Mesenteric fat pad (tissue), 1 donor: Measurements from ENCODE around the gene FSIP1. TPM values are rescaled to one million over a fixed set of nuclear protein-coding genes. Genes with fewer than 3 reads are reported as not detected.

Experiments
- DNase-seq: peaks from one replicate; pipeline ENCODE4 v3.0.0-alpha.2; 2020; ENCODE audit warnings: low spot score
- total RNA-seq: library from RNA; stranded (reverse); fragmentation: NEBNext Ultra II Directional; extraction: Animal tissue kit (Norgen Biotek cat#: 25700); gene quantifications from one replicate; pipeline ENCODE4 v1.2.1, GENCODE V29; 2021
- donor health status: DM: yes; HTN: yes; CAD: no.

The FSIP1 gene
- total RNA-seq, 1 donor from 2014 or later, result not detected

DNA sequence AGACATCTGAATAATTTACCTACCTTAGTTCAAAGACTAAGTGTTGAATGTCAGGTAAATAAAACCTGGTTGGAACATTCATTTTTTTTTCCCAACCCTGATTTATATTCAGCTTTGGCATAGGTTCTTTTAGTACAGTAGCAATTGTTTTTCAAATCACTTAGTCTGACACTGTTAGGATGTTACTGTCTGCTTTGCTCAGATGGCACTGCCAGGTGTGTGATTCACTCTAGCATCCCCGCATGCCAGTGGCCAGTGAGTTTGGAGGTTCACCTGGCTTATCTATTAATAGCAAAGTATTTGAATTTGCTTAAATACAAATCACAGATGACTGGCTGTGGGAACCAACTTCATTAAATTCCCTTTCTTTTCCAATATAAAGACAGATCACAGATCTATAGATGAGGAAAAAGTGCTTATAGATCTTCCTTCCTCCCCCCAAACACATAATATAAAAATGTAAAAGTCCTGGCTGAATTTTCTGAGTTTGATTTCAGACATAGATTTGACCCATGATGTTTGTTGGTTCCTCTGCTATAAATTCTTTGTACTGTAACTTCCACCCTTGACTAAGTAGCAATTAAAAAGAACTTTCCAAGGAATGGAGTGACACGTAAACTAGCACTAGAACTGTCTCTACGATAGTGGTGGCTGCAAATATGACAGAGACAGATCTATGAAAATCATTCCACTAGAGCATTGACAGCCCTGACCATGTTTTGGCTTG is 197.8 kb downstream of the FSIP1 start:
- DNase-seq, result no peak

DNA sequence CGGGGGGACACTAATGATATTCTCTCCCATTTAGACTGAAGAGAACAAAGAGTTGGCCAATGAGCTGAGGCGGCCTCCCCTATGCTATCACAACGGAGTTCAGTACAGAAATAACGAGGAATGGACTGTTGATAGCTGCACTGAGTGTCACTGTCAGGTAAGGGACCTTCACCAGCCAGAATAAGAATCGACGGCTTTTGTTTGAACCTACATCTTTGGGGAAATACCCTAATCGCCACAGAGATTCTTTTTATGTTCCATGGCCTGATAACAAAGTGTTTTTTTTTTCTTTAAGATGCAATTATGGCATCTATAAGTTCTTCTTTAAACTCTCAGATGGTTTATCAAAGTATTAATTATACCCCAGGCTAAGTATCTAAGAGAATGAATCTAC is 198.4 kb downstream of the FSIP1 start:
- DNase-seq, result no peak

DNA sequence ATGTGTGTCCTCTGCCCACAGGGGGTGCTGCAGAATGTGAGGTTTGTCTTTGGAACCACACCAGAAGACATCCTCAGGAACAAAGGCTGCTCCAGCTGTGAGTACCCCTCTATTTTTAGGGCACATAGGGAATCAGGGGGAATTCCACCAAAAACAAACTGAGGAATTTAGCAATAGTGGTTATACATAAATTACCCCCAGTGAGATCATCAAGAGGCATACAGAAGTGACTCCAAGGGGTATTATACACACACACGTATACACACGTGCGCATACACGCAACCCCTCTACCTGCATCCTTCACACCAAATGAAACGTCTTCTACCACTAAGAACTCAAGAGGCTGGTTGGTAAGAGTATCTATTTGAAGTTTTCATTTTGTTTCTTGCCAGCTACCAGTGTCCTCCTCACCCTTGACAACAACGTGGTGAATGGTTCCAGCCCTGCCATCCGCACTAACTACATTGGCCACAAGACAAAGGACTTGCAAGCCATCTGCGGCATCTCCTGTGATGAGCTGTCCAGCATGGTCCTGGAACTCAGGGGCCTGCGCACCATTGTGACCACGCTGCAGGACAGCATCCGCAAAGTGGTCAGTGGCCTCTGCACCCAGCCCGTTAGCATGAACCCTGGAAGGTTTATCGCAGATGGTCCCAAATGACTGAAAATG is 198.9 kb downstream of the FSIP1 start:
- no peak for DNase-seq

DNA sequence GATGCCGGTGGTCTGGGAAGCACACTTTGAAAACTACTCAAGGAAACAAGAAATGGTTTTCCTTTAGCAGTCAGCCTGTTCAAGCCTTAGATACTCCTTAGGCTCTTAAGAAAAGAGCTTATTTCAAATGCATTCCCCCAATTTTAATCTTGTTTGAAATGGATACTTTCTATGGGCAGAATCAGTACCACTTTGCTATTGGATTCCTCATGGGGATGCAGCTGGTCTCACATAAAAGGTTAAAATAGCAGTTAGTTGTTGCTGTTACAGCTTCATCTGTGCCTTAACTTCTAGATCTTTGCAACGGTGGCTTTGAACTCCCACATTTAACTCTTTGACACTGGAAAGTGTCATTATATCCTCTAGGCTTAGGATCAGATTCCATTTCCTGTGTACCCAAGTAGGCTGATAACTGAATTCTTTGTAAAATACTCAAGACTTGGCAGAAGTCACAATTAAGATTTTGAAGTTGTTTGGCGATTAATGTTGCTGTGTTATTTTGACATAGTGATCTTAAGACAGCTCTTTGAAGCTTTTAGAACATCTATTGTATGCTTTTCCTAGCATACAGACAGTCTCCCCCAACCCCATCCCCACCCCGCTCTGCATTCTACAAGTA is 199.6 kb downstream of the FSIP1 start:
- no peak for DNase-seq

DNA sequence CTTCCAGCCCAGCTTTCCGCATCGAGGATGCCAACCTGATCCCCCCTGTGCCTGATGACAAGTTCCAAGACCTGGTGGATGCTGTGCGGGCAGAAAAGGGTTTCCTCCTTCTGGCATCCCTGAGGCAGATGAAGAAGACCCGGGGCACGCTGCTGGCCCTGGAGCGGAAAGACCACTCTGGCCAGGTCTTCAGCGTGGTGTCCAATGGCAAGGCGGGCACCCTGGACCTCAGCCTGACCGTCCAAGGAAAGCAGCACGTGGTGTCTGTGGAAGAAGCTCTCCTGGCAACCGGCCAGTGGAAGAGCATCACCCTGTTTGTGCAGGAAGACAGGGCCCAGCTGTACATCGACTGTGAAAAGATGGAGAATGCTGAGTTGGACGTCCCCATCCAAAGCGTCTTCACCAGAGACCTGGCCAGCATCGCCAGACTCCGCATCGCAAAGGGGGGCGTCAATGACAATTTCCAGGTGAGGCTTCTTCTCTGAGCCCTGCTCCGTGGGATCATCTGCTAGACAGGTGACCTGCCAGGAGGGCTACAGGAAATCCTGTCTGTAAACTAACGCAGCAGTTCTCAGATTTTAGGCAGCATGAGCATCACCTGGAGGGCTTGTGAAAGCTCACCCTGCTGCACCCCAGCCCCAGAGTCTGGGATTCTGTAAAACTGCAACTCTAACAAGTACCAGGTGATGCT is 200.2 kb downstream of the FSIP1 start:
- DNase-seq, result no peak

DNA sequence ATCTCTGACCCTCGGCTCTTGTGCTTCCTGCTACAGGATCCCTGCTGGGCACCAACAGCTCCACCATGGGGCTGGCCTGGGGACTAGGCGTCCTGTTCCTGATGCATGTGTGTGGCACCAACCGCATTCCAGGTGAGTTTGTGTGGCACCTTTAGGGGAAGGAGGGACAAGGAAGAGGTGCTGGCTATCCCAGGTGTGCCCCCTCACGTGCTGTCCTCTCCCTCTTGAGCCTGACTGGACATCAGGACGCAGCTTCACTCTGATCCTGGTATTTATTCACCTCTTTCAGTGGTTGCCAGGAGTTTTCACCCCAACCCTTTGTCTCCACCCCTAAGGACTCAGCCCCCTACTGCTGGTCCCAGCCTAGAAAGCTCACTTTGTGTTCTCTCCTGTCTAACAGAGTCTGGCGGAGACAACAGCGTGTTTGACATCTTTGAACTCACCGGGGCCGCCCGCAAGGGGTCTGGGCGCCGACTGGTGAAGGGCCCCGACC is 200.8 kb downstream of the FSIP1 start:
- no peak for DNase-seq

DNA sequence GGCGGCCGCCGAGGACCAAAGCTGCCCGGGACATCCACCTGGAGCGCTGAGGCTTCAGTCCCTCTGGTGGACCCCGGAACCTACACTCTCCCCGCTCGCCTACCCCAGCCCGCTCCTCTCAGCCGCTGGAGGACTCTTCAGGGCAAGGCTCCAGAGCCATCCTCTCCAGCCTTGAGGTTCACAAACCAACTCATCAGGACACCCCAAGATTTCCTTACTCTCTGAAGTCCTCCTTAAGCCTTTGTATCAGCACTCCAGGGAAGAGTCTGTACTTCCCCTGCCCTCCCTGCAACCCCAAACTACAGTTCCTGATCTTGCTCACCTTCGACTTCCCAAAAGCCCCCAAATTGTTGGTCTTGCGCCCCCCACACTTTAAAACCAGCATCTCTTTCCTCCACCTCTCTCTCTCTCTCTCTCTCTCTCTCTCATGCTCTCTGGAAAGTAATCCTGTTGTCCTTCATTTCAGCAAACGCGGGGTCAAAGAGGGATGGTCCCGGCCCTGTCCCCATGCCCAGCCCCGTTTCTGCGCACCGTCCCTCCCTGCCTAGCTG is 201.3 kb downstream of the FSIP1 start:
- DNase-seq, result no peak

DNA sequence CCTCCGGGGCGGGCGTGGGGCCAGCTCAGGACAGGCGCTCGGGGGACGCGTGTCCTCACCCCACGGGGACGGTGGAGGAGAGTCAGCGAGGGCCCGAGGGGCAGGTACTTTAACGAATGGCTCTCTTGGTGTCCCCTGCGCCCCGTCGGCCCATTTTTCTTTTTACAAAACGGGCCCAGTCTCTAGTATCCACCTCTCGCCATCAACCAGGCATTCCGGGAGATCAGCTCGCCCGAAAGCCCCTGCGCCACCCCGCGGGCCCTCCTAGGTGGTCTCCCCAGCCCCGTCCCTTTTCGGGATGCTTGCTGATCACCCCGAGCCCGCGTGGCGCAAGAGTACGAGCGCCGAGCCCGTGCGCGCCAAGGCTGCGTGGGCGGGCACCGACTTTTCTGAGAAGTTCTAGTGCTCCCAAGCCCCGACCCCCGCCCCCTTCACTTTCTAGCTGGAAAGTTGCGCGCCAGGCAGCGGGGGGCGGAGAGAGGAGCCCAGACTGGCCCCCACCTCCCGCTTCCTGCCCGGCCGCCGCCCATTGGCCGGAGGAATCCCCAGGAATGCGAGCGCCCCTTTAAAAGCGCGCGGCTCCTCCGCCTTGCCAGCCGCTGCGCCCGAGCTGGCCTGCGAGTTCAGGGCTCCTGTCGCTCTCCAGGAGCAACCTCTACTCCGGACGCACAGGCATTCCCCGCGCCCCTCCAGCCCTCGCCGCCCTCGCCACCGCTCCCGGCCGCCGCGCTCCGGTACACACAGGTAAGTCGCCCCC is 202.0 kb downstream of the FSIP1 start, which contains the start of gene THBS1:
Gene THBS1 (plus strand): TSS at position 595 of the 757 bp plus-strand sequence. CDS start 779 bp downstream, outside the sequence.
- peak; percentile 97 for DNase-seq

DNA sequence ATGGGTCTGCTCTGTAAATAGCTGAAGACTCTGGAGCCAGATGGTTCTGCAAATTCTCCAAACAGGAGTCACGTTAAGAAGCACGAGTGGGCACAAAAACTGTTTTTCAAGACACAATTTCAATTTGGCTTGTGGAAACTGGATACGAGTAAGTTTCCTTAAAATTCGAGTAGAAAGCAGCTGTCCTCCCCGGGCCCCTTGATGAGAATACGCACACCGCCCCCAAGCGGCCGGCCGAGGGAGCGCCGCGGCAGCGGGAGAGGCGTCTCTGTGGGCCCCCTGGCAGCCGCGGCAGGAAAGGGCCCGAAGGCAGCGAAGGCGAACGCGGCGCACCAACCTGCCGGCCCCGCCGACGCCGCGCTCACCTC is 202.5 kb downstream of the FSIP1 start:
- peak; percentile 98 for DNase-seq

DNA sequence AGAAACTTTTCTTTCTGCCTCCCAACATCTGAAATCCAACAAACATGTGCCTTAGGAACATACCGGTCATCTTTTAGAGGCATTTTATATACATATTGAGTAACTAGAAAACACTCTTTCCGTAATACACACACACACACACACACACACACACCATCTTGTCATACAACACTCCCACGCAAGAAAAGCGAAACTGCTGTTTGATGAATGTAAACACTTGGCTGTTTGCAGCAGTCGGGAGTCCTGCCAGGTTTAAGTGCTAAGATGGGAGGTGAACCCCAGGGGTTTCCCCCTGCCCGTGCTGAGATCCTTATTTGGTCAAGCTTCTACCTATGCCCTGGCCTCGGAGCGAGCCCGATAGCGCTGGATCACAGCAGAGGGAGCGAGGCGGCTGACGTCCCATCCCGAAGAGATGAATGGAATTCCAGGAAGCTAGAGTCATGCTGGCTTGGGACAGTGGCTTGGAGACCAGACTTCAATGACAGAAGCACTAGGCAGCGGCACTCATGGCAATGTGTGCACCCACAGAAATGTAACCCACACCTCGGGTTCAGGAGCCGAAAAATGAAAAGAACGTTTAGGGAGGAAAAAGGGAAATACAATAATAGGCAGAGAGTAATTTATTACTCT is 203.0 kb downstream of the FSIP1 start:
- no peak for DNase-seq

DNA sequence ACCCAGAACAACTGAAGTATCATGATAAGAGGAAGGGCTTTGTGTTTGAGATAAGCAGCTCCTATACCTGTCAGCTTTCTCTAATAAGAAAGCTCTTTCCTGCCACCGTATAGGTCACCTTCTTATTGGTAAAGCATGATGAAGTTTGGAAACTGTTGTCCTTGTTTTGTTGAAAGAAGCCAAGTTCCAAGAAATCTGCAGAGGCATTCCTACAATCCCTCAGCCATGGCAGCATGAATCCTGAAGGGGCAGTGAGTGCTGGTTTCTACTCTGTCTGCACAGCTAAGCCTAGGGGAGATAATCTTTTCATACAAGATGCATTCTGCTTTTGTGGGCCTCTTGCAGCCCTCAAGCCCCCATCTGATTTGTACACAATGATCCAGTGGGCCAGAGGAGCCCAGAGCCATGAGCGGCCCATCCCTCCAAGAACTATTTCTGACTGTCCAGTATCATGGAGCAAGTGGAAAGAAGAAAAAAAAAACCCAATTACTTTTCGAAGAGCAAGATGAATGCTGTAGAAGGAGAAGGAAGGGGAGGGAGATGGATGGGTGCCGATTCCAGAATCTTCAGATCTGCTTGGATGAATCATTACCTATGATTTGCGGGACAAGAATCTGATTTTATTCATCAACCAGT is 203.7 kb downstream of the FSIP1 start:
- DNase-seq, result no peak

DNA sequence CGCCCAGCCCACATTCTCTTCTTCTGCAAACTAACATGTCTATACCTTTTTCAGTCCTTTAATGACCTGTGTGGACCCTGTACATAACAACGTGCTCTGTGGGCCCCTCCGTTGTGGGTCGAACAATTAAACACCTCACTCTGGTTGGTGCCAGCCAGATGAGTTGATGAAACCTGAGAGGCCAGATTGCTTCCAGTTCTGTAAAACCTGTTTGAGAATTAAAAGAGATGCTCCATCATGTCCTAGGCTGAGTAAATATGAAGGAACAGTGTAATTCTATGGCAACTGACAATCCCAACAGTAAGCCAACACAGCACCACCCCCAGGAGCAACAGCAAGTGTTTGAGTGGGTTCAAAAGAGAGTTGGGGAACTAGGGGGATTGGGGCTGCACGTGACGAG is 207.5 kb downstream of the FSIP1 start:
- DNase-seq, result no peak

DNA sequence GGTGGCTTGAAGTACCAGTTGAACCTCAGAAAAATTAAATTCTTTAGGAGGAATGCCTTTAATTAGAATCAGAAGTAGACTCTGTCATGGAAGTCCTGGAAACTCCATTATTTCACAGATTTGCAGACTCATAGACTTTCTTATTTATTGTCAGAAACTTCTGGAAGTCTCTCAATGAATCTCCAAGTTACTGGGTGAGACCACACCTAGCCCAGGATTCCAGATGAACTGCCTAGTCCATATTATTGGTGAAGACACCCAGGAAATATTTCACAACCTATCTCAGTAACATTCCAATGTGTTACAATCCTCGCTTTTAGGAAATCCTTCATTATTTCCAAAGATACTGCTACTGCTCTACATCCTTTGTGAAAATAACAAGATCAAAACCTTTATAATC is 208.2 kb downstream of the FSIP1 start:
- no peak for DNase-seq

DNA sequence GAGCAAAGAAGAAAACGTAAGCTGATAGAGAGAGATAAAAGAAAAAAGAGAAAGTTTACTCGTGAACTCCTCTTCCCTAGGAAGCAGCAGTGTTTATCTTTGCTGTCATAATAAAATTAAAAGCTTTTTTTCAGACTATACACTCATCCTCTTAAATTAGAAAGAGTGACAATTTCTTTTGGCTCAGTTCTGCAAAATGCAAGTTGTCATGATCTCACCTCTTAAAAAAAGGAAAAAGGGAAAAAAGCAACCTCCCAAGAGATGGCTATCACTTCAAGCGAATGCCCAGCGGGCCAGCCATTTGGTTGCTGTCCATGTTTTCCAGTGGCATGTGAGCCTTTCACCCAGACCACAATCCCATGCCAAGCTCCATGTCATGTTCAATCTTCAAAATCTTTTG is 208.8 kb downstream of the FSIP1 start:
- DNase-seq, result no peak

DNA sequence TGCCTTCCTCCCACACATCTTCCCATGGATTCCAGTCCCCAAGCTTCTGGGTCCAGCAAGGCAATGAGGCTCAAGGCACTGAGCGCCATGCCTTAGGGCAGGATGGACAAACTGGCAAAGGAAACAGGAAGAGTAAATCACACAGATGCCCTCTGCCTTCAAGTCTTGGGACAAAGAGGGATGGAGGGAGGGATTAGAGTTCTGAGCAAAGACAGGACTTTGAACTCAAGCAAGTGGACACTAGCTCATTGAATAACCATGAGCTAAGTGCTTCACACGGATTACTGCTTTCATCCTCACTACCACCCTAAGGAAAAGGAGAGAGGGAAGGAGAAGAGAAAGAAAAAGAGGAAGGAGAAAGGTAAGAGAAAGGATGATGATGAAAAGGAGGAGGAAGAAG is 209.4 kb downstream of the FSIP1 start:
- DNase-seq, result no peak

DNA sequence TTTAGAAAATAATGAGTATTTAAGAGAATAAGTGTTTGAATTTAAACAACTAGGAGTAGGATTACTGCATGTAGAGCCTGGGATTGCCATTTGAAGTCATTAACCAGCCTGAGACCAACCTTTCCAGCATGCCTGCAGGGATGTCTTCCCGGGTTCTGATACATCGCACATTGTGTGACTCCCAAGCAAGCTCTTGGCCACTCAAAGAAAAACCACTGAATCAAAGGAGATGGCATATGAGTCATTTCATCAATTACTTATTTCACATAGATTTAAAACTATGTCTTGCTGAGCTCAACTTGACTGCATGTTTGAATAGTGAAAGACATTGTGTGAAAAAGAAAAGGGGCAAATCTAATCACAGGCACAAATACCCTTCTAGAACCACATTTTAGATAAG is 216.8 kb downstream of the FSIP1 start:
- no peak for DNase-seq

DNA sequence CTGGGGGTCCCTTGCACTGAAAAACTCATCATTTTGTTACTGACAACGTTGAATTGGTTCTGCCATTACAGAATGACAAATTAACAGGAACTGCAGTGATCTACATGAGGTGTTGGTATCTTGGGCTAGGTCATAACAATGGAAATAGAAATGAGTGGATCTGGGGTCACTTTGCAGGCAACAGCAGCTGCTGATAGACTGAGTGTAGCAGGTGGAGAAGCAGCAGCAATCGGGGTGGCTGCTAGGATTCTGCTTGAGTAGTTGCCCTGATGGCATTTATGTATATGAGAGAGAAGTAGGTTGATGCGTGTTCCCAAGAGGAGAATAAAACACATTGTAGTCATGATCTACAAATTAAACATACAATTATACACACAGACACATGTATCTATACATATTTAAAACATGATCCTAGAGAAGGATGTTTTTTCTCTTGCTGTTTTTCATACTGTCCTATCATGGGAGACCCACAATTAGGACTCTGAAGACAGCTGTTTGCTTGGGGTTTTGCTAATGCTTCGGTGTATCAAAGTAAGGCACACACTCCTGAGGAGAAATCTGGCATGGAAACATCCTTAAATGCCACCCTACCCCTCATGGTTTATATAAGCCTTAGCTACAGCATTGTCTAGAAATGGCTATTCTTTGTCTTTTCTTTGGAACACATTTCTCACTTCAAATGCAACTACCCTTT is 217.5 kb downstream of the FSIP1 start:
- no peak for DNase-seq

DNA sequence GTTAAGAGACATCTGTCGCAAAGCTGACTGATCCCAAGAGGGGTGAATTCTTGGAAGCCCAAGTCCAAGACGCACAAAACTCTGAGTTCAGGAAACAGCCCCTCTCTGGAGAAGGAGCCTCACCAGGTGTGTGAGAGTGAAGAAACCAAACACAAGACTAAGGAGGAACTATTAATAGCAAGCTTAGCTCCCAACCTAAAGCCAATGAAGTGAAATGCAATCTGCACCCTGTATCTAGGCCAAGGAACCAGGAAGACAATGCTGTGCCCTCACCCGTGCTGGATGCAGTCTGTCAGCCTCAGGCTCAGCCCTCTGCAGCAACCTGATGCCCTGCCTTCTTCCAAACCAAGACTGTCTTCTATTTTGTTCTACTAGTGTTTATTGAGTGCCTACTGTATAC is 224.2 kb downstream of the FSIP1 start:
- DNase-seq, result no peak

DNA sequence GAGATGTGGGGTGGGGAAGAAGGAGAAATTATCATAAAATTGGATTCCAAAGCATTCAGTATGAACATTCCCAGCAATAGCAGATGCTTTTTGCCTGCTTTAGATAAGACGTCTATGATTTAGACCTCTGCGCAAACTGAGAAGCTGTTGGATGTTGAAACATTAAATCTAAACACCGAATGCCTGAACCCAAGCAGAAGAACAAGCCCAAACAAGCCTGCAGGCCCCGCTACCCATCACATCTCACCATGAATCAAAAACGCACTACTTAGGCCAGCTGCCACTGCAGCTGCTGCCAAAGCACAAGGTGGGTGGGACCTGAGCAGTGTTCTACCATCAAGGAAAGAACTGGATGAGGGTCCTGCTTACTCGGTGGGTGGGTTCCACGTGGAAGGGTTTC is 226.2 kb downstream of the FSIP1 start:
- no peak for DNase-seq
